Measurements from ENCODE around the gene MBD6.
A peak's percentile ranks its signal among the peaks of the same experiment; 100 is the strongest.
"Not testable (repeated sequence)": the region's sequence is repeated elsewhere in the genome, so short reads cannot be mapped to it uniquely, and the experiment has no call there.

MBD6 gene

GRCh38 chr12:57549909-57550640 is 27.5 kb downstream of the MBD6 start, which contains the start of gene KIF5A:
Gene KIF5A, plus strand, starts transcription at chr12:57550044. Its CDS starts 228 bp downstream, at chr12:57550272.
- peak; percentile 52 for DNase-seq

- DNase-seq: no peak
Observed at GRCh38 chr12:57550641-57551549, 28.3 kb downstream of the MBD6 start.

- DNase-seq: no peak
Observed at GRCh38 chr12:57551637-57552305, 29.1 kb downstream of the MBD6 start.

GRCh38 chr12:57552306-57552651 is 29.7 kb downstream of the MBD6 start:
- DNase-seq: no peak

DNA sequence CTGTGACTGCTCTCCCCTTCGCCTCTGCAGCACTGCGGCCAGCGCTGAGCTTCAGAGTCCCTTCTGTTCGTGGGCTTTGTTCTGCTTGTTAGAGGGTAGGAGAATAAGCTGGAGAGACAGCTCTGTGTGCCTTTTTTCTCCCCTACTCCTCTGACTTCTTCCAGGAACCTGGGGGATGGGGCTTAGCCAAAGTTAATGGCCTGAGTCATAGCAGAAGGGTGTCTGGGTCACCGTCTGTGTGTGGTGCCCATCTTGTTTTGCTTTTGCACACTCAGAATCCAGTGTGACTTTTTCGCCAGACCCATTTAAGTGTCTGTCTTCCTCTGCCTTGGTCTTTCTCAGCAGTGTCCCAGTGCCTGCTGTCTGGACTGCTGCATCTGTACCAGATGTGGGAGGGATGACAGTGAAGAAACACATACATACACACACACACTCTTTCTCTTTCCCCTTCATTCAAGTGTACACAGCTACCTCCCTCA is 30.2 kb downstream of the MBD6 start:
- no peak for DNase-seq

- no peak for DNase-seq
Observed at GRCh38 chr12:57553343-57554202, 30.9 kb downstream of the MBD6 start.

GRCh38 chr12:57554453-57554852 is 31.8 kb downstream of the MBD6 start:
- no peak for DNase-seq

GRCh38 chr12:57554897-57555296 is 32.3 kb downstream of the MBD6 start:
- no peak for DNase-seq

DNA sequence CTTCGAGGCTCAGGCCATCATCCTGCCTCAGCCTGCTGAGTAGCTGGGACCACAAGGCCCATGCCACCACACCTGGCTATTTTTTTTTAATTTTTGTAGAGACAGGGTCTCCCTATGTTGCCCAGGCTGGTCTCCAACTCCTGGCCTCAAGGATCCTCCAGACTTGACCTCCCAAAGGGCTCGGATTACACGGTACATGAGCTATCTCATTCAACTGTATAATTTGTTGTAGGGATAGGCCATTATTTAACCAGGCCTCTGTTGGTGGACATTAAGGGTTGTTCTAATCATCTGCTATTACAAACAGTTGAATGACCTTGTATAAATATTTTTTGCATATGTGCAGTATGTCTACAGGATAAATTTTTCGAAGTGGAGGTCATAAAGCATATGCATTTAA is 36.2 kb downstream of the MBD6 start:
- DNase-seq: no peak

DNA sequence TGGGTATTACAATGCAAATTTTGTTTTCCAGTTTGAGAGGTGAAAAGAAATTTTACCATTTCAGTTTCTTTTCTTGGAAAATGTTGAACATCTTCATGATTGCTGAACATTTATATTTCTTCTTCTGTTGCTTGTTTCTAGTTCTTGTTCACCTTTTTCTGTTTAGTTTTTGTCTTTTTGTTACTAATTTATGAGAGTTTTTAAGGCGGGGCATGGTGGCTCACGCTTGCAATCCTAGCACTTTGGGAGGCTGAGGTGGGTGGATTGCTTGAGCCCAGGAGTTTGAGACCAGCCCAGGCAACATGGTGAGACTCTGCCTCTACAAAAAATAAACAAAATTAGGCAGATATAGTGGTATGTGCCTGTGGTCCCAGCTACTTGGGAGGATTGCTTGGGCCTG is 37.9 kb downstream of the MBD6 start:
- DNase-seq: no peak

DNA sequence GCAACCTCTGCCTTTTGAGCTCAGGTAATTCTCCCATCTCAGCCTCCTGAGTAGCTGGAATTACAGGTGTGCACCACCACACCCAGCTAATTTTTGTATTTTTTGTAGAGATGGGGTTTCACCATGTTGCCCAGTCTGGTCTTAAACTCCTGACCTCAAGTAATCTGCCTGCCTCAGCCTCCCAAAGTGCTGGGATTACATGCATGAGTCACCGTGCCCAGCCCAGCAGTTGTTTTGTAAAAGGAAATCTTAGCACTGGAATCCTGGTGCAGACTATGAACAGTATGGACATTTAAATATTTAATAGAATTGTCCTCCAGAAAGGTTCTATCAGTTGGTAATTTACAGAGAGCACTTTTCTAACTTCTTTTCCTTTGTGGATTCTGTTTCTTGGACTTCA is 38.5 kb downstream of the MBD6 start:
- DNase-seq: not testable (repeated sequence)

GRCh38 chr12:57563358-57563757 is 40.7 kb downstream of the MBD6 start:
- no peak for DNase-seq

- no peak for DNase-seq
Observed at GRCh38 chr12:57564178-57564740, 41.6 kb downstream of the MBD6 start.

GRCh38 chr12:57568838-57569237 is 46.2 kb downstream of the MBD6 start:
- DNase-seq: no peak

- no peak for DNase-seq
Observed at GRCh38 chr12:57569858-57570257, 47.2 kb downstream of the MBD6 start.

GRCh38 chr12:57570438-57570837 is 47.8 kb downstream of the MBD6 start:
- not testable (repeated sequence) for DNase-seq

- no peak for DNase-seq
Observed at GRCh38 chr12:57571926-57572762, 49.5 kb downstream of the MBD6 start.

GRCh38 chr12:57574795-57575194 is 52.2 kb downstream of the MBD6 start:
- DNase-seq: no peak

DNA sequence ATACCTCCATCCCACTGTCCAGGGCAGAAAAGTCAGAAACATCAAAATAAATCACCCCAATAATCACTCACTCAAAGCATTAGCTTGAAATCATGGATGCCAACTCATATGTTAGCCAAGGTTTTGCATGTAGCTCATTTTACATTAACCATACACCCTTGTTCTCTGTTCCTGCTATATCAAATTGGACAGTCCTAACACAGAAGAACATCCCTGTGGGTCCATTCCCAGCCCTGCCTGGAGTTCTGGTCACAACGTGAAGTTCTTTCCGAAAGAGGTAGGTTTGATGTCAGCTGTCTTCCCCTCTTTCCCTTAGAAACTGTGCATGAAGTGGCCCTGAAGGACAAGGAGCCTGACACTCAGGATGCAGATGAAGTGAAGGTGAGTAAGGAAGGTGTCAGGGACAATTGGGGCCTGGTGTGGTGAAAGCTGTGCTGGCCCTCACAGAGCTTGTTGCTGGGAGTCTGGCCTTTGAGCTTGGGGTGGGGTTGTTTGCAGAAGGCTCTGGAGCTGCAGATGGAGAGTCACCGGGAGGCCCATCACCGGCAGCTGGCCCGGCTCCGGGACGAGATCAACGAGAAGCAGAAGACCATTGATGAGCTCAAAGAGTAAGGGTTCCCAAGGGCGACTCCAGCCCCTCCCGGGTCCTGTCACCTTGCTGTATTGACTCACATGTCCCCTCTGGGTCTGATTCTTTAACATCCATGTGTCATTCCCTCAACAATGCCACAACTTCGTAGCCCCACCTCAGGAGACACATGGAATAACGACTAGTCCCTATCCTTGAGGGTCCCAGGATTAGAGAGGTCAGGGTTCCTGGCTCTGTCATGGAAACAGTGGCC is 53.4 kb downstream of the MBD6 start:
- DNase-seq: no peak

DNA sequence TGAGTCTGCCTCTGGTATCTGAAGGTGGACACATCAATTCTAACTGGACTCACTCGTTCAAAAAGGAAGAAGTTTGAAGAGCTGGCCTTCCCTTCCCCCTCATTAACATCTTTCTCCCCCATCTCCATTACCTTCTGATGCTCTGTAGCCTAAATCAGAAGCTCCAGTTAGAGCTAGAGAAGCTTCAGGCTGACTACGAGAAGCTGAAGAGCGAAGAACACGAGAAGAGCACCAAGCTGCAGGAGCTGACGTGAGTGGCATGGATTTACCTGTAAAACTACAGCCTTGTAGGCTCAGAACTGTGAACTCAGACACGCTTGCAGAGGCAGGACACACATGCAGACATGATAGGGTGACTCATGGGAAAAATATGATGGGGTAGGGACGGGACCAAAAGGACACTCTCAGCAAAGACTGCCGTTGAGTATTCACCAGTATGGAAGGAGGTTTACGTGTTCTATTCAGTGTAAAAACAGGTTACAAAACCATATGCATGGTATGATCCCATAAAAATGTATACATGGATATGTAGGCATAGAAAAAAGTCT is 54.1 kb downstream of the MBD6 start:
- DNase-seq: no peak
